ENCODE measurements around the gene MAS1L. TPM values are rescaled to one million over a fixed set of nuclear protein-coding genes. Genes with fewer than 3 reads are reported as not detected.

Gene MAS1L, protein sequence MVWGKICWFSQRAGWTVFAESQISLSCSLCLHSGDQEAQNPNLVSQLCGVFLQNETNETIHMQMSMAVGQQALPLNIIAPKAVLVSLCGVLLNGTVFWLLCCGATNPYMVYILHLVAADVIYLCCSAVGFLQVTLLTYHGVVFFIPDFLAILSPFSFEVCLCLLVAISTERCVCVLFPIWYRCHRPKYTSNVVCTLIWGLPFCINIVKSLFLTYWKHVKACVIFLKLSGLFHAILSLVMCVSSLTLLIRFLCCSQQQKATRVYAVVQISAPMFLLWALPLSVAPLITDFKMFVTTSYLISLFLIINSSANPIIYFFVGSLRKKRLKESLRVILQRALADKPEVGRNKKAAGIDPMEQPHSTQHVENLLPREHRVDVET
- total RNA-seq, result under 1 TPM in 1 of 3 donors, not detected in 2; 0.48 TPM

DNA sequence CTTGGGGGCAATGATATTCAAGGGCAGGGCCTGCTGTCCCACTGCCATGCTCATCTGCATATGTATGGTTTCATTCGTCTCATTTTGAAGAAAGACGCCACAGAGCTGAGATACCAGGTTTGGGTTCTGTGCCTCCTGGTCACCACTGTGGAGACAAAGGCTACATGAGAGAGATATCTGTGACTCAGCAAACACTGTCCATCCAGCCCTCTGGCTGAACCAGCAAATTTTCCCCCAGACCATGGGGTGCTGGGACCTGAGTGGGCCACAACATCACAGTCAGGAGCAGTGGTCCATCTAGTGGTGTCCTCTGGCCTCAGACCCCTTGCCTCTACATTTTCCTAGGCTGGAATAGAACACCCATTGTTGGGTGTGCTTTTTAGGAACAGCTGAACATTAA, at the start of gene MAS1L:
TSS of gene MAS1L (minus strand) at position 297 of the 400 bp plus-strand sequence. CDS start at position 243, 54 bp downstream.
- TF ChIP-seq, protein P1, sequence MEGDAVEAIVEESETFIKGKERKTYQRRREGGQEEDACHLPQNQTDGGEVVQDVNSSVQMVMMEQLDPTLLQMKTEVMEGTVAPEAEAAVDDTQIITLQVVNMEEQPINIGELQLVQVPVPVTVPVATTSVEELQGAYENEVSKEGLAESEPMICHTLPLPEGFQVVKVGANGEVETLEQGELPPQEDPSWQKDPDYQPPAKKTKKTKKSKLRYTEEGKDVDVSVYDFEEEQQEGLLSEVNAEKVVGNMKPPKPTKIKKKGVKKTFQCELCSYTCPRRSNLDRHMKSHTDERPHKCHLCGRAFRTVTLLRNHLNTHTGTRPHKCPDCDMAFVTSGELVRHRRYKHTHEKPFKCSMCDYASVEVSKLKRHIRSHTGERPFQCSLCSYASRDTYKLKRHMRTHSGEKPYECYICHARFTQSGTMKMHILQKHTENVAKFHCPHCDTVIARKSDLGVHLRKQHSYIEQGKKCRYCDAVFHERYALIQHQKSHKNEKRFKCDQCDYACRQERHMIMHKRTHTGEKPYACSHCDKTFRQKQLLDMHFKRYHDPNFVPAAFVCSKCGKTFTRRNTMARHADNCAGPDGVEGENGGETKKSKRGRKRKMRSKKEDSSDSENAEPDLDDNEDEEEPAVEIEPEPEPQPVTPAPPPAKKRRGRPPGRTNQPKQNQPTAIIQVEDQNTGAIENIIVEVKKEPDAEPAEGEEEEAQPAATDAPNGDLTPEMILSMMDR (IDR thresholded peaks at IDR 0.05), result no peak
- TF ChIP-seq POLR2AphosphoS5 (IDR thresholded peaks at IDR 0.05) (no peak), POLR2A (IDR thresholded peaks at IDR 0.05) (no peak)
- Histone ChIP-seq H3K4me1 (no peaks in the 10 kb centered on the region), H3K27ac (no peak within 1 kb of the TSS), H3K4me3 (no peak within 1 kb of the TSS), H3K9me3 (no peaks in the 10 kb centered on the region), H3K36me3 (no peaks in the 10 kb centered on the region), H3K27me3 (no peaks in the 10 kb centered on the region)
- intact Hi-C loops (cut with DNase I; ENCODE audit: low total_unique reads), result no loop called here
- no peak for DNase-seq (ENCODE audit: low spot score in 2 of 2)

DNA sequence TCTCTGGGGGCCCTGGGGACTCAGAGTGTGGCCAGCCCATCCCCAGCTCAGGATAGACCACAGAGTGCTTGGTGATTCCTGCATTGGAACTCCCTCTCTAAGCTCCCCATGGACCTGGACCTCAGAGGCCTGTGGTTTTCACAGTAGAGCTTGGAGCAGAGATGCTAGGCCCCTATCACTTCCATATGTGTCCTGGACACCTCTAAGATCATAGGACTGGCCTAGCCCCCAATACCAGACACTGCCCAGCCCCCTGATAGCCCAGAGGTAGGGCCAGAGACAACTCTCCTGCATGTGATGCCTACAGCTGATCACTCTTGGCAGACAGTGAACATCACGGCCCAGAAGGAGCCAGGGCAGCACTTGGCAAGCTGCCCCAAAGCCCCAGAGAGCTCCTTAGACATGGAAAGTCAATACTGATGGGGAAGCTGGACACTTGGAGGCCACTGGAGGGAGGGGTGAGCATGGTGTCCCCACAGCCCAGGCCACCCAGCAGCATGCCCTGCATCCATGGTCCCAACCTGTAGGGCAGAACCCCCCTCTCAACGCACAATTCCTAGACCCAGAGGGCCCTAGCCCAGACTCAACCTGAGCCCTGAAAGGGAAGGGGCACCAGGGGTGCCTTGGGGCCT, 44.7 kb upstream of the MAS1L start:
- H3K36me3 ChIP-seq, result no peaks in the 10 kb centered on the region
- no peak overlapping the region for H3K27ac ChIP-seq
- TF ChIP-seq POLR2AphosphoS5 (IDR thresholded peaks at IDR 0.05), result no peak
- TF ChIP-seq, protein P1 (IDR thresholded peaks at IDR 0.05), result no peak
- no peak for TF ChIP-seq POLR2A (IDR thresholded peaks at IDR 0.05)
- H3K4me3 ChIP-seq, result no peak overlapping the region
- H3K4me1 ChIP-seq, result no peaks in the 10 kb centered on the region
- no peaks in the 10 kb centered on the region for H3K9me3 ChIP-seq
- DNase-seq (ENCODE audit: low spot score in 2 of 2), result no peak
- no peaks in the 10 kb centered on the region for H3K27me3 ChIP-seq
- intact Hi-C loops (cut with DNase I; ENCODE audit: low total_unique reads), result no loop called here

DNA sequence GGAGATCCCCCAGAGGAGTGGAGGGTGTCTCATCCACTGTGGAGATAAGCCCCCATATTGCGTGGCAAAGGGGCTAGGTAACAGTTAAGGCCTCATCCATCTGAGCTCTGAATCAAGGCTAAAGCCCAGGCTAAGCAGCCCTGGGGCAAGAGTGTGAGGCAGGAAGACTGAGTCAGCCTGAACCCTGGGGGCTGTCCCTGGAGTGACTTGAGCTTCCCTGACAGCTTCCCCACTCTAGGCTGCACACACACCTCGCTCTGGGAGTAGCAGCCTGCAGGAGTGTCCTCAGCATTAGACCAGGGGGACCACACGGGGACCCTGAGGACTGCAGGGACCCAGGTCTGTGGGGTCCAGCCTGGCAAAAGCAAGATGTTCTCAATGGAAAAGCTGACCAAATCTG, 43.9 kb upstream of the MAS1L start:
- Histone ChIP-seq H3K27me3 (no peaks in the 10 kb centered on the region), H3K4me3 (no peak overlapping the region), H3K9me3 (no peaks in the 10 kb centered on the region), H3K36me3 (no peaks in the 10 kb centered on the region), H3K4me1 (no peaks in the 10 kb centered on the region), H3K27ac (no peak overlapping the region)
- intact Hi-C loops (cut with DNase I; ENCODE audit: low total_unique reads), result no loop called here
- no peak for DNase-seq (ENCODE audit: low spot score in 2 of 2)
- no peak for TF ChIP-seq POLR2A (IDR thresholded peaks at IDR 0.05)
- TF ChIP-seq POLR2AphosphoS5 (IDR thresholded peaks at IDR 0.05), result no peak

DNA sequence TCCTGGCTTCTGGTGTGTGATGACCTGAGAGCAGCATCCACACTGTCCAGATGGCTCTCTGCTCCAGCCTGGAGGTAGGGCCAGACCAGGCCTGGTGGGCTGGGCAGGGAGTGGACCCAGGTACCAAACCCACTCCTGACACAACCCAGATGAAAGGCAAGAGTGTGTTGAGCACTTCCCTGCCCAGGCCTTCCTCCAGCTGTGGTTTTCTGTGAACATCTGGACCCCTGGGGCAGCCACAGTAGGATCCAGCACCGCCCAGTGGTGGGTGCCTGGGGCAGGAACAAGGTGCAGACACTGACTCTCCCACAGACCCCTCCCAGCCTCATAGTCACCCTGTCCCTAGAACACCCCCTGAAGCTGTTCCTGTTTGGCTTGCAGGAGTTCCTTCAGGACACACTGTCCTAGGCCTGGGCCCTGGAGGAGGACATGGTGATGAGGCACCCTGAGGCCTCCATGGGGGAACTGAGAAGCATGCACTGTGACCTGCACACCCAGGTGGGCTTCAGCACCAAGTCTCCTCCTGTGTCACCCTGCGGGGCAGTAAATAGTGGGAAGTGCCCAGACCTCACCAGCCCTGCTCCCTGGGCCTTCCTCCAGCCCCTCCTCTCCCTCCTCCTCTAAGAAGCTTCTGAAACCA, 43.0 kb upstream of the MAS1L start:
- H3K27me3 ChIP-seq, result no peaks in the 10 kb centered on the region
- H3K4me1 ChIP-seq, result no peaks in the 10 kb centered on the region
- H3K36me3 ChIP-seq, result no peaks in the 10 kb centered on the region
- intact Hi-C loops (cut with DNase I; ENCODE audit: low total_unique reads), result no loop called here
- DNase-seq (ENCODE audit: low spot score in 2 of 2), result no peak
- no peak overlapping the region for H3K27ac ChIP-seq
- TF ChIP-seq, protein P1 (IDR thresholded peaks at IDR 0.05), result no peak
- no peak for TF ChIP-seq POLR2AphosphoS5 (IDR thresholded peaks at IDR 0.05)
- no peak for TF ChIP-seq POLR2A (IDR thresholded peaks at IDR 0.05)
- H3K9me3 ChIP-seq, result no peaks in the 10 kb centered on the region
- H3K4me3 ChIP-seq, result no peak overlapping the region

DNA sequence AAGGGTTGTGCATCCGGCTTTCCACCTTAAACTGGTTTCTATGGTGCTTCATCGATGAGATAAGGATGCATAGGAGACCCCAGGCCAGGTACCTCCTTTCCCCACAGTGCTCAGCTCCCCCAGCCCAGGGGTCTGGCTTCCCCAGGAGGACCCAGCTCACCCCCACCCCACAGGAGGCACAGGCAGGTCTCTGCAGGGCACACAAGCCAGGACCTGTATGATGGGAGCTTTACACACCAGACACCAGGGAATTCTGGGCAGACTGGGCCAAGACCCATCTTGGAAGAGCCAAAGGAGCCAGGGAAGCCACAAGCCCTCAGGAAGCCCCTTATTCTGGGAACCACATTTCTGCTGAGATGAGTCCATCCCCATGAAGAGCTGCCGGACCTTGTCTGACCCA, 42.2 kb upstream of the MAS1L start:
- Histone ChIP-seq H3K9me3 (no peaks in the 10 kb centered on the region), H3K4me1 (no peaks in the 10 kb centered on the region), H3K27ac (no peak overlapping the region), H3K27me3 (no peaks in the 10 kb centered on the region), H3K4me3 (no peak overlapping the region), H3K36me3 (no peaks in the 10 kb centered on the region)
- TF ChIP-seq, protein P1 (IDR thresholded peaks at IDR 0.05), result no peak
- TF ChIP-seq POLR2AphosphoS5 (IDR thresholded peaks at IDR 0.05), result no peak
- no peak for TF ChIP-seq POLR2A (IDR thresholded peaks at IDR 0.05)
- DNase-seq (ENCODE audit: low spot score in 2 of 2), result no peak
- intact Hi-C loops (cut with DNase I; ENCODE audit: low total_unique reads), result no loop called here

Data from breast epithelium (tissue), 4 donors.